IMR-90 (cell line): ENCODE results near the gene CLASP1. TPM values are rescaled to one million over a fixed set of nuclear protein-coding genes. Genes with fewer than 3 reads are reported as not detected.

Experiments used
- ATAC-seq: fragments of 200-7000 bp; cut with Tn5 transposase; 2 replicates; pipeline ENCODE4 v1.9.1; 2020; ENCODE audit warnings: low read depth, mild to moderate bottlenecking, moderate library complexity
- BruUV-seq: library from RNA; stranded (reverse); fragments of 400-500 nt; replicated peaks from 2 replicates; lab custom pipeline; 2021; lab: Mats Ljungman, UMichigan
- CTCF ChIA-PET: fragments of 300-600 bp; formaldehyde crosslinking; extraction: SDS; loops from one replicate; lab custom pipeline; 2021; ENCODE audit warnings: antibody characterized with exemption; lab: Yijun Ruan, JAX
- POLR2A ChIA-PET: fragments of 300-600 bp; sonication (Branson Sonifier 250); formaldehyde crosslinking; loops from one replicate; lab custom pipeline; 2022; ENCODE audit warnings: antibody characterized with exemption; ENCODE audit not compliant: unreplicated experiment; lab: Charles Lee
- DNase-seq: peaks from one replicate; pipeline ENCODE4 v3.0.0; 2013
- H2AFZ ChIP-seq: replicated peaks from 2 replicates; pipeline ENCODE3; 2013; ENCODE audit warnings: low read length, mild to moderate bottlenecking; ENCODE audit not compliant: poor library complexity
- H2AK5ac ChIP-seq: 2 replicates; pipeline ENCODE4 v1.6.1; 2013; ENCODE audit warnings: low read depth, low read length, inconsistent platforms
- H2AK9ac ChIP-seq: replicated peaks from 2 replicates; pipeline ENCODE3; 2013; ENCODE audit warnings: mild to moderate bottlenecking, low read depth, low read length, moderate library complexity; ENCODE audit not compliant: poor library complexity
- H2BK120ac ChIP-seq: 2 replicates; pipeline ENCODE4 v1.6.1; 2013; ENCODE audit warnings: low read depth, low read length, inconsistent platforms
- H2BK15ac ChIP-seq: 3 replicates; pipeline ENCODE4 v1.6.1; 2013; ENCODE audit warnings: low read depth, low read length, inconsistent platforms
- H2BK20ac ChIP-seq: 2 replicates; pipeline ENCODE4 v1.6.1; 2013; ENCODE audit warnings: low read depth, mild to moderate bottlenecking, inconsistent platforms, low read length, moderate library complexity
- H2BK5ac ChIP-seq: 2 replicates; pipeline ENCODE4 v1.6.1; 2013; ENCODE audit warnings: mild to moderate bottlenecking, low read depth, low read length, inconsistent platforms; ENCODE audit not compliant: poor library complexity, severe bottlenecking
- H3K14ac ChIP-seq: replicated peaks from 2 replicates; pipeline ENCODE4 v1.6.1; 2013; ENCODE audit warnings: low read depth, low read length, inconsistent platforms
- H3K18ac ChIP-seq: 2 replicates; pipeline ENCODE4 v1.6.1; 2013; ENCODE audit warnings: low read depth, low read length, control low read depth
- H3K23ac ChIP-seq: 2 replicates; pipeline ENCODE4 v1.6.1; 2013; ENCODE audit warnings: low read depth, low read length, inconsistent platforms
- H3K27ac ChIP-seq: 2 replicates; pipeline ENCODE4 v1.5.1; 2013; ENCODE audit warnings: mild to moderate bottlenecking, control low read depth, low read length; ENCODE audit not compliant: insufficient read depth
- H3K27me3 ChIP-seq: 2 replicates; pipeline ENCODE4 v1.6.1; 2013; ENCODE audit warnings: low read length; ENCODE audit not compliant: control insufficient read depth, insufficient read depth
- H3K36me3 ChIP-seq: 2 replicates; pipeline ENCODE4 v1.6.1; 2013; ENCODE audit warnings: low read length, mixed read lengths; ENCODE audit not compliant: control insufficient read depth, insufficient read depth
- H3K4ac ChIP-seq: 2 replicates; pipeline ENCODE4 v1.6.1; 2013; ENCODE audit warnings: low read depth, low read length, inconsistent platforms
- H3K4me1 ChIP-seq: 2 replicates; pipeline ENCODE4 v1.6.1; 2013; ENCODE audit warnings: low read length, mixed read lengths; ENCODE audit not compliant: control insufficient read depth, insufficient read depth
- H3K4me2 ChIP-seq: 2 replicates; pipeline ENCODE4 v1.6.1; 2013; ENCODE audit warnings: low read depth, mild to moderate bottlenecking, control low read depth, low read length, moderate library complexity
- H3K4me3 ChIP-seq: 2 replicates; pipeline ENCODE4 v1.5.1; 2013; ENCODE audit warnings: low read depth, mild to moderate bottlenecking, control low read depth, low read length, moderate library complexity; ENCODE audit not compliant: insufficient read depth
- H3K56ac ChIP-seq: 2 replicates; pipeline ENCODE4 v1.6.1; 2013; ENCODE audit warnings: low read length, inconsistent platforms; ENCODE audit not compliant: insufficient read depth; ENCODE audit errors: extremely low read depth
- H3K79me1 ChIP-seq, 2 experiments: 2 replicates each; pipeline ENCODE4 v1.6.1; 2013; ENCODE audit warnings: low read length in 2 of 2, inconsistent platforms in 1 of 2, low read depth in 1 of 2
- H3K9ac ChIP-seq: 2 replicates; pipeline ENCODE4 v1.6.1; 2013; ENCODE audit warnings: low read depth, low read length, control low read depth
- H3K9me1 ChIP-seq: 2 replicates; pipeline ENCODE4 v1.6.1; 2013; ENCODE audit warnings: low read length, inconsistent platforms; ENCODE audit not compliant: insufficient read depth
- H3K9me3 ChIP-seq: 2 replicates; pipeline ENCODE4 v1.6.1; 2013; ENCODE audit warnings: low read length; ENCODE audit not compliant: control insufficient read depth, insufficient read depth
- H4K20me1 ChIP-seq: 2 replicates; pipeline ENCODE4 v1.6.1; 2013; ENCODE audit warnings: low read length, inconsistent platforms; ENCODE audit not compliant: insufficient read depth
- H4K5ac ChIP-seq: 2 replicates; pipeline ENCODE4 v1.6.1; 2013; ENCODE audit warnings: mild to moderate bottlenecking, low read depth, low read length, control low read depth
- H4K8ac ChIP-seq, 2 experiments: 2 replicates each; pipeline ENCODE4 v1.6.1; 2013; ENCODE audit warnings: low read depth in 2 of 2, low read length in 2 of 2, control low read depth in 1 of 2, inconsistent platforms in 1 of 2
- H4K91ac ChIP-seq: 2 replicates; pipeline ENCODE4 v1.6.1; 2013; ENCODE audit warnings: low read depth, low read length, inconsistent platforms; ENCODE audit not compliant: insufficient read depth
- CTCF ChIP-seq: conservative IDR thresholded peaks from 2 replicates; pipeline ENCODE4 v1.5.1; 2012; ENCODE audit warnings: mild to moderate bottlenecking, low read depth, low read length, improper control_type of control experiment
- POLR2A ChIP-seq: IDR thresholded peaks from 2 replicates; pipeline ENCODE4 v1.6.1; 2012; ENCODE audit warnings: mild to moderate bottlenecking, low read depth, low read length
- RAD21 ChIP-seq: IDR thresholded peaks from 2 replicates; pipeline ENCODE4 v1.6.1; 2012; ENCODE audit warnings: low read length, improper control_type of control experiment
- WGBS, 2 experiments: methylation state at CpG; one replicate each; pipeline versions ENCODE4 v1.1.5 to v1.1.7; 2013; ENCODE audit warnings: missing lambda C conversion rate in 2 of 2; ENCODE audit not compliant: insufficient read length in 1 of 2; ENCODE audit errors: extremely low coverage in 2 of 2; 5-methylcytosine and 5-hydroxymethylcytosine counted together
- dilution Hi-C: fragments of 300-500 bp; cut with HindIII; formaldehyde crosslinking; loops from one replicate; pipeline ENCODE4 v1.14.3; 2018; ENCODE audit warnings: low sequenced_read_pairs; ENCODE audit not compliant: unreplicated experiment
- in situ Hi-C: fragments of 300-500 bp; cut with MboI; formaldehyde crosslinking; loops from 3 replicates; pipeline ENCODE4 v1.14.3; 2019; ENCODE audit warnings: low sequenced_read_pairs, inconsistent platforms, mixed read lengths
- intact Hi-C: fragments of 100-400 bp; cut with micrococcal nuclease; formaldehyde crosslinking; loops from 2 replicates; pipeline ENCODE4 v1.10.0; 2022
- polyA plus RNA-seq, 3 experiments: library from polyadenylated mRNA; depleted of rRNA; stranded (reverse); fragments of >200 nt; gene quantifications; 2 replicates each; pipeline ENCODE4 v1.2.3, GENCODE V29; 2012; ENCODE audit warnings: low replicate concordance in 1 of 3
- total RNA-seq: library from RNA; depleted of rRNA; stranded (reverse); fragments of >200 nt; gene quantifications from 2 replicates; pipeline ENCODE4 v1.2.3, GENCODE V29; 2012

CLASP1 gene
- total and polyA plus RNA-seq, 2 of the 4 experiments (the other 2 are of a cell fraction): 12.3 to 33.7 TPM

DNA sequence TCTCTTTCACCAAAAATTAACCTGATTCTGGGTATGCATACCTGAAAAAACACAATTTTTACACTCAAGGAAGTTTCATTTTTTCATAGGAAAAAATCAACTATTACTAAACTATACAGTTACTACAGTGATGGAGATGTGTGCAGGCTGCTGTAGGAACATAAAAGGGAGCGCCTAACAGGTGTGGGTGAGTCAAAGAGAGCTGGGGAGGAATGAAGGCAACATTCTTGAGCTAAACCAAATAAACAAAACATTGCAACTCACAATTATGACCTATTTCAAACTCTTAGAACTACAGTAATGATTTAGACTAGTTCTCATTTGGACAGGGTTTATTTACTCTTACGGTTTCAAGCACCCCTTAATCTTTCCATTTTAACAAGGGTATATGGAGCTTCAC lies 13.4 kb upstream of the CLASP1 start:
- H3K4me2 ChIP-seq: no peak overlapping the region; the same call in 1 of the 2 replicates
- intact Hi-C loops (no loop called here), dilution Hi-C loops (no loop called here), in situ Hi-C loops (no loop called here)
- no peak overlapping the region for H2BK120ac ChIP-seq
- DNase-seq (peak; percentile 60), ATAC-seq (peak; percentile 32; the same call in 1 of the 2 replicates)
- no peak overlapping the region for H3K23ac ChIP-seq
- no peaks in the 10 kb centered on the region; the same call in 1 of the 2 replicates for H3K4me1 ChIP-seq
- ChIA-PET CTCF (interaction anchor here (0.6 to 1.0 kb wide), 2 partner anchors 12 to 17 kb away, joined by 4 to 5 read pairs; no protein-coding TSS in a partner anchor), POLR2A (interaction anchor here (0.5 kb wide), 1 partner anchor 49 kb away, joined by 7 read pairs; no protein-coding TSS in a partner anchor)
- H3K9me1 ChIP-seq: no peaks in the 10 kb centered on the region
- H3K56ac ChIP-seq: no peak overlapping the region
- H3K9me3 ChIP-seq: no peaks in the 10 kb centered on the region
- no peaks in the 10 kb centered on the region for H3K36me3 ChIP-seq
- H3K9ac ChIP-seq: no peak overlapping the region
- H4K91ac ChIP-seq: no peak overlapping the region
- H3K27ac ChIP-seq: no peak overlapping the region
- H2BK15ac ChIP-seq: no peak overlapping the region
- H3K79me1 ChIP-seq: peaks cover 3 to 5% of the 10 kb centered on the region in 2 experiments; a peak in 2 of 4 replicates
- no peak overlapping the region for H2BK20ac ChIP-seq
- WGBS, 2 experiments: no CpG with 5 or more reads among the region's 2 CpGs
- no peak overlapping the region for H4K5ac ChIP-seq
- H3K4ac ChIP-seq: no peak overlapping the region
- BruUV-seq: no TSS peak
- no peak overlapping the region for H3K18ac ChIP-seq
- no peak overlapping the region for H2AK5ac ChIP-seq
- H4K20me1 ChIP-seq: no peaks in the 10 kb centered on the region
- no peak overlapping the region for H4K8ac ChIP-seq
- no peak overlapping the region for H2BK5ac ChIP-seq
- H3K27me3 ChIP-seq: no peaks in the 10 kb centered on the region
- H3K14ac ChIP-seq: no peak overlapping the region
- no peak overlapping the region for H2AFZ ChIP-seq
- H3K4me3 ChIP-seq: no peak overlapping the region
- H2AK9ac ChIP-seq: no peak overlapping the region
- TF ChIP-seq POLR2A (no peak), CTCF (no peak), RAD21 (no peak)
